Stimulated activated CD4-positive, alpha-beta T cell treated with anti-CD3 and anti-CD28 coated beads, Interleukin-4, amount 100 ng/mL, for 48 hours (primary cell): ENCODE data around the gene S1PR1.

Experiments used
- DNase-seq, 2 donors: peaks; one replicate each; pipeline ENCODE4 v3.0.0-alpha.2; 2020; ENCODE audit warnings: low read depth in 2 of 2

The S1PR1 gene

GRCh38 chr1:101245246-101245927 is 8.6 kb downstream of the S1PR1 start:
- no peak for DNase-seq

GRCh38 chr1:101247404-101248287 is 10.8 kb downstream of the S1PR1 start:
- no peak for DNase-seq

DNA sequence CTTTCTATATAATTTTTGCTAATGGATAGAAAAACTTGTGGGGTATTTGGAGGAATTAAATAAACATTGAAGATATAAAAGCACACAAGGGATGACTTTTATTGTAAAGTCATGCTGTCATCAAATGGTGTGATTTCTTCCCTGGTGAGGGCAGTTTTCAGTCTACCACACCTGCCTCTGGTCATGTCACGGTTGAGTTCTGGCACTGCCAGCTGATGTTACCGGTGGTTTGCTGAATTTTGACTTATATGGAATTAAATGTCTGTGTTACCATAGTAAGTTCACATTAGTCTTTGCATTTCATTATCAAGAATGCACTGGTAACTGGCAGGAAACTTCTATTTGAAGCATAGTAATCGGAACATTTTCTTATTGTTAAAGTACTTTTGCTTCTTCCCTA is 13.4 kb downstream of the S1PR1 start:
- no peak for DNase-seq

- no peak for DNase-seq
Observed at GRCh38 chr1:101250656-101251272, 13.9 kb downstream of the S1PR1 start.

DNA sequence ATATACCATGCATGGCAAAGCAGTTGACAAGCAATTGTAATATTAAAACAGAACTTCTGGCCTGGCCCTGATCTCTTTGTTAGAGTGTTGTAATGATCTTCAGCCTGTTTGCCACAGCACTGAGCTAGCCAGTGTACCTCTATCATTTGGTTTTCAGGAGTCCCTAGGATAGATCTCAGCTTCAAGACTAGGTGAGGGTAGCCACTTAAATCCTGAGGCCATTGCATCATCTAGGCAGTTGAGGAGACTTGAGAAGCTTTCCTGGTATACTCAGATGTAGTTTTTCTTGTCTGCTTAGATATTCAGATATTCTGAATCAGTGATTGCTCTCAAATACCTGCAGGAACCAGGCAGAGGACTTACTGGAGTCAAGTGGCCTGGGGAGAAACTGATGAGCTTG is 14.7 kb downstream of the S1PR1 start:
- no peak for DNase-seq

DNA sequence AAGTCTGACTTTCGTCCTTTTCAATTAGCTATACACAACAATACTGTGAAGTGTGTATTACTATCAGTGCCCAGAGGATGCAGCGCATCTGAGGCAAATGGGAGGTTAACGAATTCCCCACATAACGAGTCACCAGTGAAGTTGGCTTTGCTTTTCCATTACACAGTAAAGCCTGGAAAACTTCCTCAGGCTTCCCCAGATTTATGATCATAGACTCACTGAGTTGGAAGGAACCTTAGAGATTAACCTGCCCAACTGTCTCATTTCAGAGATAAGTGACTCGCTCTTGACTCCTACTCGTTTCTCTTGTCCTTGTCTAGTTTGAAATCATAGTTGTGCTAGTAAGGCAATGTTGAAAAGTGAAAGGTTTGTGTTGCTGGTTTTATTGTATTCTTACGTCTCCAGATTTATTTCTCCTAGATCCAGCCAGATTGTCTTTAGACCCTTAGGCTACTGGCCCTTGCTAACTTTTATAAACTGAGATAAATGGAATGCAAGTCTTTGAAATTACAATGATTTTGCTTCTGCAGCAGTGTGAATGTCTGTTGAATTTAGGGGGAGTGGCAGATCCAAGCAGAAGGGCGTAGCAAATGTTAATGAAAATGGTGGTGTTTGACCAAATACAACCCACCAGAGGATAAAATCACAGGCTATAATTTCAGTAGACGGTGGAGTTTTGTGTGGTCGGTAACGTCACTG is 17.3 kb downstream of the S1PR1 start:
- no peak for DNase-seq

GRCh38 chr1:101257500-101258325 is 20.9 kb downstream of the S1PR1 start:
- DNase-seq, result no peak

DNA sequence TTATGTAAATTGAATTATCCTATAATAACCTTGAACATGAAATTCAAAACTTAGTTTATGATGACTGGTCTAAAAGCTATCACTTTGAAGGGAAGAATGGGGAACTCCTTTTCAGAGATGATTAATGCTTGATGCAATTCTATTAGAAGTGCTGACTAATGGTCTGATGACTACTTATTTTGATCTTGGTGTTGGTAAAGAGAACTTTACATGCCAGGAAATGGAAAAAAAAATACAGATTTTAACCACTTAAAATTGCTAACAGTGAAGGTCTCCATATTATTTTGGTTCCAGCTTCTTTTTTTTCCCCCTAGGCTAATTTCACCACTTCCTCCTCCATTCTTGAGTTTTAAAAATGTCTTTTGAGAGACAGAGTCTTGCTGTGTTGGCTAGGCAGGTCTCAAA is 22.9 kb downstream of the S1PR1 start:
- DNase-seq, result no peak

DNA sequence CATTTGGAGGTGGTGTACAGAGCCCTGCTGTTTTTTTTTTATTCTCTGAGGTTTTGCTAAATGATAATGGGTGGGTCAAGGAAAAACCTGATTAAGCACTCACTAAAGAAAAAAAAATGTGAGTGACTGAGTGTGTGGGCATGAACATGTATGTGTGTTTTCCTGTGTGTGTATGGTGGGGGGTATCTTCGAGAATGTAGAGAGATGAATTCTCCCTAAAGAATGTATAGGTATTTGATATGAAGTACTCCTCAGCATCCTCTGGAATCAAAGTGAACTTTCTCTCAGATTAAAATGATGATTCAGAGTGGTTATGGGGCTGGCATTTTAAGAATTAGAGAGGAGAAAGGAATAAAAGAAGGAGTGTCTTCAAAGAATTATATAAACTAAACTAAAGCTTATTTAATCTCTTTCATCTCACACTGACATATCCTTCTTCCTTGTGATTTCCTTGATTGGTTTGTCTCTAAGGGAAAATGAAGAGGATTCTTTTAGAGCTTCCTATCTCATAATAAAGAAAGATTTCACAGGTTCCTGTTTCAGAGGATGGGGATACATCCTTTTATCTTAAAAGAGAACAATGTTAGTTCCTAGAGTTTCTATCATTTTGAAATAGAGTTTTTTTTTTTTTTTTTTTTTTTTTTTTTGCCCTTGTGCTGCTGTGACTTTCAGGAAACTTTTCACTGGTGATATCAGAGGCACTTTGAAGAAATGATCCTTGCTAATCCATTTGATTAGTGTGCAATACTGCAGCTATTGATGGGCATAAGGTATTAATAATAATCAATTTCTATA is 23.9 kb downstream of the S1PR1 start:
- no peak for DNase-seq

DNA sequence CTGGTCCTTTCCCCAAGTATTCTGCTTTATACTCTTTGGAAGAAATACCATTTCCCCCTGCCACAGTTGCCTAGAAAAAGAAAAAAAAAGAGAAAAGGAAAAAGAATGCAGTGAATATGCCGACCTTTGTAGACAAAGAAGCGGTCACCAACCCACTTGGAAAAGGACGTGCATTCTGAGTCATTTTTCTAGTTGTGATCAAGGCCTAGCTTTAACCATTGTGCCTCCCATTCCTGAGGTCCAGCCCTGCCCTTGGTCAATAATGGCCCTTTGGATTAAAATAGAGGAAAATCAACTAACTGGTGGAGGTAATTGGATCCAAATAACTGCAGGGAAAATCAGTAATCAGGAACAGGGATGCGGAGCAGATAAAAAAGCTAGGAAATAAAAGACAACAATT is 24.8 kb downstream of the S1PR1 start:
- DNase-seq, result no peak

GRCh38 chr1:101262060-101262459 is 25.2 kb downstream of the S1PR1 start:
- no peak for DNase-seq

DNA sequence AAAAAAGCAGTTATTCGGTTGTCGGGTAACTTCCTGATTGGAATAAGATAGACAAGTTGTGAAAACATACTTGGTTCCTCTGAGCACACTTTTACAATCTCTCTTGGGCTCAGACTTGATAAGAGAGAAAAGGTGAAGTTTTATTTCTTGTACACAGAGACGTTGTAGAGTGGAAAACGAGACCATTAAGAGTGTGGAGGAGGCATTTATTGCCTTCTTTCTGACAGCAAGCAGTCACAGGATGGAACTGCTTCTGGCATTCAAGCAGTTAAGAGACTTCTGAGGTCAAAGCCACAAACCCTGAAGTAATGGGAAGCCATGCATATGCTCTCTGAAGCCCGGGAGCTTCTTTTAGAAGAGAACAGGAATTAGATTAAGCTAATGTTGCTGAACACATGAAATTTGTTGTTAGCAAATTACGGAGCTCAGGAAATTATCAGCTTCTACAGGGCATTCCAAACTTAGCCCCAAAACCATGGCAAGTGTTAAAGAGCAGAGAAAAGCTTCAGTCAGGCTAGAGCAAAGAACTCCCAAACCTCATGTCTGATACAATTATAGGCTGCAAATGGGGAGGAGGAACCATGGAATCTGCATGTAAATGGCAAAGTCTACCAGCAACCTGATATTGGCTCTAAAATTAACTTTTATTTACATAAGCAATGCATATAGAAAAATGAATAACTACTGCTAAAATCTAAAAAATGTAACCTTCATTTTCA is 26.0 kb downstream of the S1PR1 start:
- no peak for DNase-seq

GRCh38 chr1:101264697-101265096 is 27.9 kb downstream of the S1PR1 start:
- no peak for DNase-seq

DNA sequence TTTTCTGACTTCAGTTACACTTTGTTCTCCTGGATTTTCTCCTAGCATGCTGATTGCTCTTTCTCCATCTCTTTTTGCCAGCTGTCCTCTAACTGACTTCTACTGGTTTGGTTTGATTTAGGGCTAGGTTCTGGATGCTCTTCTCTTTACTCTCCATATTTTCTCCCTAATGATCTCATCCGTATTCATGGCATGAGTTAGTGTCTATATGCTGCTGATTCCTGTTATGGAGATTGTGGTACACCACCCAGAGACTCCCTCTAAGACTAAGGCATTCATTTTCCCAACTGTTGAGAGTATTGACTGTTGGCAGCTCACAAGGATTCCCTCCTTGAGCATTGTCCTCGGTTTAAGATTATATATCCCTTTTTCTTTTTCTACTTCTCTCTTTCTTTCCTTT is 28.9 kb downstream of the S1PR1 start:
- DNase-seq, result no peak

DNA sequence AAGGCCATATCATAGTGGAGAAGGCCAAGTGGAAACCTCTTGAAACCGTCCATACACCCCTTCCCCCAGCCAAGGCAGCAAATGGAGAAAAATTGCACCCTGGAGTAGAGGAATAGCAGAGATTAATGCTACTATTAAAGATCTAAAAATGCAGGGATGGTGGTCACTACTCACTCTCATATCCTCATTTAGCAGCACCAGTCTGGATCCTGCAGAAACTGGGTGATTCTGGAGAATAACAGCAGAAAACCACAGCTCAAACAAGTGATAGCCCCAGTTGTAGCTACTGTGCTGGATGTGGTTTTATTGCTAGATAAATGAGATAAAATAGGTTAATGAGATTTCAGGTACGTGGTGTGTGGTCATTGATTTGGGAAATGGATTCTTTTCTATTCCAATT is 30.3 kb downstream of the S1PR1 start:
- no peak for DNase-seq

GRCh38 chr1:101268893-101269292 is 32.1 kb downstream of the S1PR1 start:
- no peak for DNase-seq

GRCh38 chr1:101275672-101276071 is 38.9 kb downstream of the S1PR1 start:
- DNase-seq, result no peak

DNA sequence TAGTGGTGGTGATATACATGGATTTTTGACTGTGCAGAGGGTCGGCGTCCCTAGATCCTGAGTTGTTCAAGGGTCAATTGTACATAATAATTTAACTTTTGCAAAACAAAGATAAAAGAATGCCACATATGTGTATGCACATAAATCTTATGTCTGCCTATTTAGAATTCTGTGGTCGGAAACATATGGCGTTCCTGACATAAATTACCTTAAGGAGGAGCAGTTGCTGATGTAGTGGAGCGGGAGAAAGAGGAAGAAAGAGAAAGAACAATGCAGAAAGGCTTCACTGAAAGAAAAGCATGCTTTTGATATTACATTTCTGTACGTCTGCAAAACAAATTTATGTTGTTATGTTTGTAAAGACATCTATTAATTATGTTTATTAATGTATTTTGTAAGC is 40.0 kb downstream of the S1PR1 start:
- no peak for DNase-seq

DNA sequence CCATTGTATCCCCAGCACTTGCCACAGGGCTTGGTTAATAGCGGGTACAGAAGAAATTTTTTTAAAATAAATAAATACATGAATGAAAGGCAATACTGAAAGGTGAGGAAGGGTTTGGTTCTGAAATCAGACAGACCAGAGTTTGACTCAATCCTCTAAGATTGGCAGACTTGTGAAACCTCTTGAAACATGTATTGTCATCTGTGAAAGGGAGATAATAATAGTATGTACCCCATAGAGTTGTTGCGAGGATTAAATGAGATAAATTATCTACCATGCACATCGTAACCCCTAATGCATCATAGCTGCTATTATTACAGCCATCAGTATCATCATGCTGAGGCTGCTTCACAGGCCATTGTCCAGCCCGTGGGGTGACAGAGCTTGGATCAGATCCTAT is 41.4 kb downstream of the S1PR1 start:
- DNase-seq, result no peak

- DNase-seq, result no peak
Observed at GRCh38 chr1:101278845-101279244, 42.0 kb downstream of the S1PR1 start.
